ENCODE data around the gene TP73.

The TP73 gene

GRCh38 chr1:3651930-3652547 is at the start of gene TP73:
TP73 (plus strand) TSS chr1:3652516; CDS start chr1:3682366, 29,850 bp downstream.
- no peak for DNase-seq (ENCODE audit: low spot score)

GRCh38 chr1:3603156-3603555 is 49.2 kb upstream of the TP73 start:
- DNase-seq (ENCODE audit: low spot score) = no peak

- no peak for DNase-seq (ENCODE audit: low spot score)
Measured at GRCh38 chr1:3603571-3604467, 48.5 kb upstream of the TP73 start.

- DNase-seq (ENCODE audit: low spot score) = no peak
Measured at GRCh38 chr1:3604468-3604974, 47.8 kb upstream of the TP73 start.

- DNase-seq (ENCODE audit: low spot score) = no peak
Measured at GRCh38 chr1:3604997-3605823, 47.1 kb upstream of the TP73 start.

GRCh38 chr1:3606779-3607702 is 45.3 kb upstream of the TP73 start:
- no peak for DNase-seq (ENCODE audit: low spot score)

GRCh38 chr1:3607703-3608065 is 44.6 kb upstream of the TP73 start:
- no peak for DNase-seq (ENCODE audit: low spot score)

- no peak for DNase-seq (ENCODE audit: low spot score)
Measured at GRCh38 chr1:3608154-3608553, 44.2 kb upstream of the TP73 start.

- DNase-seq (ENCODE audit: low spot score) = no peak
Measured at GRCh38 chr1:3609016-3609768, 43.1 kb upstream of the TP73 start.

- no peak for DNase-seq (ENCODE audit: low spot score)
Measured at GRCh38 chr1:3609769-3610526, 42.4 kb upstream of the TP73 start.

- DNase-seq (ENCODE audit: low spot score) = no peak
Measured at GRCh38 chr1:3610527-3611169, 41.7 kb upstream of the TP73 start.

- DNase-seq (ENCODE audit: low spot score) = peak; percentile 59
Measured at GRCh38 chr1:3611170-3612019, 40.9 kb upstream of the TP73 start, which contains the start of gene MEGF6. MEGF6 (minus strand) TSS chr1:3611508; CDS start chr1:3611268, 240 bp downstream.

- no peak for DNase-seq (ENCODE audit: low spot score)
Measured at GRCh38 chr1:3612123-3612522, 40.2 kb upstream of the TP73 start.

- DNase-seq (ENCODE audit: low spot score) = no peak
Measured at GRCh38 chr1:3614755-3615742, 37.3 kb upstream of the TP73 start.

GRCh38 chr1:3616861-3617260 is 35.5 kb upstream of the TP73 start:
- no peak for DNase-seq (ENCODE audit: low spot score)

GRCh38 chr1:3617806-3618345 is 34.4 kb upstream of the TP73 start:
- DNase-seq (ENCODE audit: low spot score) = no peak

- no peak for DNase-seq (ENCODE audit: low spot score)
Measured at GRCh38 chr1:3618531-3618880, 33.8 kb upstream of the TP73 start.

All from CD4-positive, alpha-beta T cell treated with Interleukin-15 for 4 hours (primary cell).